Measurements from ENCODE around the gene SPATS2L. TPM values are rescaled to one million over a fixed set of nuclear protein-coding genes. Genes with fewer than 3 reads are reported as not detected.

SPATS2L gene
- total and polyA plus RNA-seq, 2 of the 13 experiments (the other 11 are each of a cell fraction or from before 2014, with no cell fraction given): 154 to 212 TPM

DNA sequence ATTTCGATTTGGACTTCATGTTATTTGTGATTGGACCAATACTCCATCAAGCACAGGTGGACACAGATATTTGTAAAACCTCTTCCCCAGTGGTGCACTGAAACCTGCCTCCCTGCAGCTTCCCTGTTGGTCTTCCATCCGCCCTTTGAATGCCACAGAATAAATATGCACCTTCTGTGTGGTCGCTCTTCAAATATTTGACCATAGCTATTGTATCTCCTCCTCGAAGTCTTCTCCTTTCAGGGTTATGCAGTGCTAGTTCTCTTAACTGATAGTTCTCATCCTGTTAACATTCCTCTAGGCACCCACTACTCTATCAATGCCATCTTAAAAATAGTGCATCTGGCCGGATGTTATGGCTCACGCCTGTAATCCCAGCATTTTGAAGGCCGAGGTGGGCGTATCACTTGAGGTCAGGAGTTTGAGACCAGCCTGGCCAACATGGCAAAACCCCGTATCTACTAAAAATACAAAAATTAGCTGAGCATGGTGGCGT is 12.5 kb downstream of the SPATS2L start (continued):
- TF ChIP-seq, protein P1, sequence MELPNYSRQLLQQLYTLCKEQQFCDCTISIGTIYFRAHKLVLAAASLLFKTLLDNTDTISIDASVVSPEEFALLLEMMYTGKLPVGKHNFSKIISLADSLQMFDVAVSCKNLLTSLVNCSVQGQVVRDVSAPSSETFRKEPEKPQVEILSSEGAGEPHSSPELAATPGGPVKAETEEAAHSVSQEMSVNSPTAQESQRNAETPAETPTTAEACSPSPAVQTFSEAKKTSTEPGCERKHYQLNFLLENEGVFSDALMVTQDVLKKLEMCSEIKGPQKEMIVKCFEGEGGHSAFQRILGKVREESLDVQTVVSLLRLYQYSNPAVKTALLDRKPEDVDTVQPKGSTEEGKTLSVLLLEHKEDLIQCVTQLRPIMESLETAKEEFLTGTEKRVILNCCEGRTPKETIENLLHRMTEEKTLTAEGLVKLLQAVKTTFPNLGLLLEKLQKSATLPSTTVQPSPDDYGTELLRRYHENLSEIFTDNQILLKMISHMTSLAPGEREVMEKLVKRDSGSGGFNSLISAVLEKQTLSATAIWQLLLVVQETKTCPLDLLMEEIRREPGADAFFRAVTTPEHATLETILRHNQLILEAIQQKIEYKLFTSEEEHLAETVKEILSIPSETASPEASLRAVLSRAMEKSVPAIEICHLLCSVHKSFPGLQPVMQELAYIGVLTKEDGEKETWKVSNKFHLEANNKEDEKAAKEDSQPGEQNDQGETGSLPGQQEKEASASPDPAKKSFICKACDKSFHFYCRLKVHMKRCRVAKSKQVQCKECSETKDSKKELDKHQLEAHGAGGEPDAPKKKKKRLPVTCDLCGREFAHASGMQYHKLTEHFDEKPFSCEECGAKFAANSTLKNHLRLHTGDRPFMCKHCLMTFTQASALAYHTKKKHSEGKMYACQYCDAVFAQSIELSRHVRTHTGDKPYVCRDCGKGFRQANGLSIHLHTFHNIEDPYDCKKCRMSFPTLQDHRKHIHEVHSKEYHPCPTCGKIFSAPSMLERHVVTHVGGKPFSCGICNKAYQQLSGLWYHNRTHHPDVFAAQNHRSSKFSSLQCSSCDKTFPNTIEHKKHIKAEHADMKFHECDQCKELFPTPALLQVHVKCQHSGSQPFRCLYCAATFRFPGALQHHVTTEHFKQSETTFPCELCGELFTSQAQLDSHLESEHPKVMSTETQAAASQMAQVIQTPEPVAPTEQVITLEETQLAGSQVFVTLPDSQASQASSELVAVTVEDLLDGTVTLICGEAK (IDR thresholded peaks at IDR 0.05): no peak
- TF ChIP-seq, protein P1 (CRISPR knock-in tag; IDR thresholded peaks at IDR 0.05): peak; percentile 80; the same call in 1 of the 2 replicates
- TF ChIP-seq TBP (CRISPR knock-in tag; IDR thresholded peaks at IDR 0.05) (no peak), ZNF546 (CRISPR knock-in tag; conservative IDR thresholded peaks at IDR 0.05) (no peak), NPAS2 (CRISPR knock-in tag; IDR thresholded peaks at IDR 0.05; ENCODE audit: borderline replicate concordance) (no peak)
- TF ChIP-seq, protein P2, sequence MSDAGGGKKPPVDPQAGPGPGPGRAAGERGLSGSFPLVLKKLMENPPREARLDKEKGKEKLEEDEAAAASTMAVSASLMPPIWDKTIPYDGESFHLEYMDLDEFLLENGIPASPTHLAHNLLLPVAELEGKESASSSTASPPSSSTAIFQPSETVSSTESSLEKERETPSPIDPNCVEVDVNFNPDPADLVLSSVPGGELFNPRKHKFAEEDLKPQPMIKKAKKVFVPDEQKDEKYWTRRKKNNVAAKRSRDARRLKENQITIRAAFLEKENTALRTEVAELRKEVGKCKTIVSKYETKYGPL (CRISPR knock-in tag; IDR thresholded peaks at IDR 0.05): peak; percentile 69; the same call in 1 of the 2 replicates
- TF ChIP-seq, protein P3, sequence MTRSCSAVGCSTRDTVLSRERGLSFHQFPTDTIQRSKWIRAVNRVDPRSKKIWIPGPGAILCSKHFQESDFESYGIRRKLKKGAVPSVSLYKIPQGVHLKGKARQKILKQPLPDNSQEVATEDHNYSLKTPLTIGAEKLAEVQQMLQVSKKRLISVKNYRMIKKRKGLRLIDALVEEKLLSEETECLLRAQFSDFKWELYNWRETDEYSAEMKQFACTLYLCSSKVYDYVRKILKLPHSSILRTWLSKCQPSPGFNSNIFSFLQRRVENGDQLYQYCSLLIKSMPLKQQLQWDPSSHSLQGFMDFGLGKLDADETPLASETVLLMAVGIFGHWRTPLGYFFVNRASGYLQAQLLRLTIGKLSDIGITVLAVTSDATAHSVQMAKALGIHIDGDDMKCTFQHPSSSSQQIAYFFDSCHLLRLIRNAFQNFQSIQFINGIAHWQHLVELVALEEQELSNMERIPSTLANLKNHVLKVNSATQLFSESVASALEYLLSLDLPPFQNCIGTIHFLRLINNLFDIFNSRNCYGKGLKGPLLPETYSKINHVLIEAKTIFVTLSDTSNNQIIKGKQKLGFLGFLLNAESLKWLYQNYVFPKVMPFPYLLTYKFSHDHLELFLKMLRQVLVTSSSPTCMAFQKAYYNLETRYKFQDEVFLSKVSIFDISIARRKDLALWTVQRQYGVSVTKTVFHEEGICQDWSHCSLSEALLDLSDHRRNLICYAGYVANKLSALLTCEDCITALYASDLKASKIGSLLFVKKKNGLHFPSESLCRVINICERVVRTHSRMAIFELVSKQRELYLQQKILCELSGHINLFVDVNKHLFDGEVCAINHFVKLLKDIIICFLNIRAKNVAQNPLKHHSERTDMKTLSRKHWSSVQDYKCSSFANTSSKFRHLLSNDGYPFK (CRISPR knock-in tag; IDR thresholded peaks at IDR 0.05; ENCODE audit: borderline replicate concordance): 0 out of 2 replicates have a peak, but pooled peaks have one; percentile 44
- TF ChIP-seq, protein P4, sequence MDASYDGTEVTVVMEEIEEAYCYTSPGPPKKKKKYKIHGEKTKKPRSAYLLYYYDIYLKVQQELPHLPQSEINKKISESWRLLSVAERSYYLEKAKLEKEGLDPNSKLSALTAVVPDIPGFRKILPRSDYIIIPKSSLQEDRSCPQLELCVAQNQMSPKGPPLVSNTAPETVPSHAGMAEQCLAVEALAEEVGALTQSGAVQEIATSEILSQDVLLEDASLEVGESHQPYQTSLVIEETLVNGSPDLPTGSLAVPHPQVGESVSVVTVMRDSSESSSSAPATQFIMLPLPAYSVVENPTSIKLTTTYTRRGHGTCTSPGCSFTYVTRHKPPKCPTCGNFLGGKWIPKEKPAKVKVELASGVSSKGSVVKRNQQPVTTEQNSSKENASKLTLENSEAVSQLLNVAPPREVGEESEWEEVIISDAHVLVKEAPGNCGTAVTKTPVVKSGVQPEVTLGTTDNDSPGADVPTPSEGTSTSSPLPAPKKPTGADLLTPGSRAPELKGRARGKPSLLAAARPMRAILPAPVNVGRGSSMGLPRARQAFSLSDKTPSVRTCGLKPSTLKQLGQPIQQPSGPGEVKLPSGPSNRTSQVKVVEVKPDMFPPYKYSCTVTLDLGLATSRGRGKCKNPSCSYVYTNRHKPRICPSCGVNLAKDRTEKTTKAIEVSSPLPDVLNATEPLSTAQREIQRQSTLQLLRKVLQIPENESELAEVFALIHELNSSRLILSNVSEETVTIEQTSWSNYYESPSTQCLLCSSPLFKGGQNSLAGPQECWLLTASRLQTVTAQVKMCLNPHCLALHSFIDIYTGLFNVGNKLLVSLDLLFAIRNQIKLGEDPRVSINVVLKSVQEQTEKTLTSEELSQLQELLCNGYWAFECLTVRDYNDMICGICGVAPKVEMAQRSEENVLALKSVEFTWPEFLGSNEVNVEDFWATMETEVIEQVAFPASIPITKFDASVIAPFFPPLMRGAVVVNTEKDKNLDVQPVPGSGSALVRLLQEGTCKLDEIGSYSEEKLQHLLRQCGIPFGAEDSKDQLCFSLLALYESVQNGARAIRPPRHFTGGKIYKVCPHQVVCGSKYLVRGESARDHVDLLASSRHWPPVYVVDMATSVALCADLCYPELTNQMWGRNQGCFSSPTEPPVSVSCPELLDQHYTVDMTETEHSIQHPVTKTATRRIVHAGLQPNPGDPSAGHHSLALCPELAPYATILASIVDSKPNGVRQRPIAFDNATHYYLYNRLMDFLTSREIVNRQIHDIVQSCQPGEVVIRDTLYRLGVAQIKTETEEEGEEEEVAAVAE (CRISPR knock-in tag; IDR thresholded peaks at IDR 0.05; ENCODE audit: borderline replicate concordance): no peak
- TF ChIP-seq, protein P5, sequence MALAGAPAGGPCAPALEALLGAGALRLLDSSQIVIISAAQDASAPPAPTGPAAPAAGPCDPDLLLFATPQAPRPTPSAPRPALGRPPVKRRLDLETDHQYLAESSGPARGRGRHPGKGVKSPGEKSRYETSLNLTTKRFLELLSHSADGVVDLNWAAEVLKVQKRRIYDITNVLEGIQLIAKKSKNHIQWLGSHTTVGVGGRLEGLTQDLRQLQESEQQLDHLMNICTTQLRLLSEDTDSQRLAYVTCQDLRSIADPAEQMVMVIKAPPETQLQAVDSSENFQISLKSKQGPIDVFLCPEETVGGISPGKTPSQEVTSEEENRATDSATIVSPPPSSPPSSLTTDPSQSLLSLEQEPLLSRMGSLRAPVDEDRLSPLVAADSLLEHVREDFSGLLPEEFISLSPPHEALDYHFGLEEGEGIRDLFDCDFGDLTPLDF (CRISPR knock-in tag; IDR thresholded peaks at IDR 0.05): no peak
